H1 (cell line): ENCODE measurements around the gene RNF186. TPM values are rescaled to one million over a fixed set of nuclear protein-coding genes. Genes with fewer than 3 reads are reported as not detected.

Experiments used
- CTCF ChIA-PET: fragments of 300-600 bp; sonication (Branson Sonifier 250); formaldehyde crosslinking; loops from one replicate; lab custom pipeline; 2021; ENCODE audit not compliant: partially characterized antibody; lab: Charles Lee
- POLR2A ChIA-PET: fragments of 300-600 bp; sonication (Branson Sonifier 250); formaldehyde crosslinking; loops from one replicate; lab custom pipeline; 2021; ENCODE audit warnings: inconsistent platforms; ENCODE audit not compliant: partially characterized antibody; lab: Charles Lee
- DNase-seq, 2 experiments: peaks; one replicate each; pipeline versions ENCODE4 v3.0.0 to v3.0.0-alpha.2; 2010 to 2022; ENCODE audit warnings: low spot score in 2 of 2, low read depth in 1 of 2, mixed read lengths in 1 of 2
- FAIRE-seq: peaks from 2 replicates; lab custom pipeline; 2011; peaks lifted over from hg19 to GRCh38; lab: Jason Lieb, UNC
- H2AFZ ChIP-seq: 2 replicates; pipeline ENCODE4 v1.8.1; 2012; ENCODE audit warnings: low read length, inconsistent platforms
- H2AK5ac ChIP-seq: 2 replicates; pipeline ENCODE4 v1.6.1; 2013; ENCODE audit warnings: low read depth, low read length
- H2BK120ac ChIP-seq: replicated peaks from 2 replicates; pipeline ENCODE3; 2013; ENCODE audit warnings: low read depth, low read length, inconsistent platforms
- H2BK12ac ChIP-seq: 2 replicates; pipeline ENCODE4 v1.6.1; 2013; ENCODE audit warnings: low read depth, low read length
- H2BK15ac ChIP-seq: 2 replicates; pipeline ENCODE4 v1.6.1; 2013; ENCODE audit warnings: low read length
- H2BK20ac ChIP-seq: 2 replicates; pipeline ENCODE4 v1.6.1; 2013; ENCODE audit warnings: low read length
- H2BK5ac ChIP-seq: 2 replicates; pipeline ENCODE4 v1.6.1; 2013; ENCODE audit warnings: low read depth, low read length
- H3K14ac ChIP-seq: 2 replicates; pipeline ENCODE4 v1.6.1; 2013; ENCODE audit warnings: inconsistent platforms; ENCODE audit not compliant: insufficient read length
- H3K18ac ChIP-seq: 2 replicates; pipeline ENCODE4 v1.6.1; 2013; ENCODE audit warnings: low read length; ENCODE audit errors: extremely low read depth
- H3K23ac ChIP-seq: 2 replicates; pipeline ENCODE4 v1.6.1; 2013; ENCODE audit warnings: inconsistent platforms; ENCODE audit not compliant: insufficient read length
- H3K23me2 ChIP-seq: 2 replicates; pipeline ENCODE4 v1.6.1; 2013; ENCODE audit warnings: low read depth, low read length
- H3K27ac ChIP-seq: 2 replicates; pipeline ENCODE4 v1.6.1; 2011; ENCODE audit warnings: low read depth, low read length, inconsistent platforms
- H3K27me3 ChIP-seq, 4 experiments: replicated peaks in 1 of 4; 1 replicate in 1 of 4; 2 replicates in 3 of 4; pipeline versions ENCODE4 v1.6.1 to v1.8.1; 2011 to 2013; ENCODE audit warnings: low read length in 3 of 4, mild to moderate bottlenecking in 3 of 4, inconsistent platforms in 2 of 4, mixed read lengths in 2 of 4, moderate library complexity in 1 of 4; ENCODE audit not compliant: control insufficient read depth in 3 of 4, insufficient read depth in 3 of 4; ENCODE audit errors: extremely low read depth in 1 of 4
- H3K36me3 ChIP-seq, 4 experiments: 2 replicates each; pipeline versions ENCODE4 v1.6.1 to v1.8.1; 2011 to 2013; ENCODE audit warnings: mild to moderate bottlenecking in 4 of 4, low read length in 3 of 4, moderate library complexity in 2 of 4, control low read depth in 1 of 4, inconsistent platforms in 1 of 4; ENCODE audit not compliant: insufficient read depth in 4 of 4, control insufficient read depth in 2 of 4
- H3K4ac ChIP-seq: replicated peaks from 2 replicates; pipeline ENCODE3; 2013; ENCODE audit warnings: low read length, low read depth, mixed read lengths, inconsistent platforms; ENCODE audit not compliant: insufficient read length
- H3K4me1 ChIP-seq, 4 experiments: replicated peaks in 1 of 4; 1 replicate in 1 of 4; 2 replicates in 3 of 4; pipeline versions ENCODE4 v1.6.1 to v1.8.1; 2011 to 2013; ENCODE audit warnings: low read length in 3 of 4, inconsistent platforms in 2 of 4, mixed read lengths in 1 of 4; ENCODE audit not compliant: insufficient read depth in 4 of 4, control insufficient read depth in 3 of 4
- H3K4me2 ChIP-seq, 2 experiments: 2 replicates each; pipeline versions ENCODE4 v1.6.1 to v1.8.1; 2011 to 2013; ENCODE audit warnings: low read depth in 2 of 2, low read length in 2 of 2, control low read depth in 1 of 2, inconsistent platforms in 1 of 2, mild to moderate bottlenecking in 1 of 2; ENCODE audit not compliant: insufficient read depth in 1 of 2
- H3K4me3 ChIP-seq, 4 experiments: fragments of 200-600, 300-600 bp in 1 of 4; sonication (generic), shearing (Covaris generic), sonication (Bioruptor Twin) in 1 of 4; 2 replicates each; pipeline versions ENCODE4 v1.5.1 to v1.8.1; 2011 to 2016; ENCODE audit warnings: low read length in 4 of 4, low read depth in 3 of 4, control low read depth in 2 of 4, inconsistent platforms in 2 of 4, mild to moderate bottlenecking in 2 of 4, mixed read lengths in 1 of 4, moderate library complexity in 1 of 4; ENCODE audit not compliant: insufficient read depth in 2 of 4; ENCODE audit errors: extremely low read depth in 1 of 4
- H3K56ac ChIP-seq: replicated peaks from 2 replicates; pipeline ENCODE3; 2013; ENCODE audit warnings: low read depth, mild to moderate bottlenecking, mixed read lengths, low read length, inconsistent platforms; ENCODE audit not compliant: insufficient read length
- H3K79me1 ChIP-seq: 2 replicates; pipeline ENCODE4 v1.6.1; 2013; ENCODE audit warnings: low read depth, low read length, control low read depth
- H3K79me2 ChIP-seq, 2 experiments: 2 replicates each; pipeline versions ENCODE4 v1.6.1 to v1.8.1; 2012 to 2013; ENCODE audit warnings: low read length in 2 of 2, mild to moderate bottlenecking in 2 of 2, inconsistent platforms in 1 of 2; ENCODE audit not compliant: insufficient read depth in 2 of 2, control insufficient read depth in 1 of 2
- H3K9ac ChIP-seq, 4 experiments: replicated peaks in 1 of 4; 1 replicate in 1 of 4; 2 replicates in 3 of 4; pipeline versions ENCODE4 v1.6.1 to v1.8.1; 2011 to 2013; ENCODE audit warnings: low read depth in 3 of 4, low read length in 3 of 4, control low read depth in 2 of 4, mild to moderate bottlenecking in 2 of 4, moderate library complexity in 2 of 4, inconsistent platforms in 1 of 4; ENCODE audit errors: extremely low read depth in 1 of 4
- H3K9me3 ChIP-seq, 2 experiments: 2 replicates each; pipeline versions ENCODE4 v1.6.1 to v1.8.1; 2012 to 2013; ENCODE audit warnings: mild to moderate bottlenecking in 2 of 2, moderate library complexity in 2 of 2, control low read depth in 1 of 2, inconsistent platforms in 1 of 2, low read depth in 1 of 2, low read length in 1 of 2, mixed read lengths in 1 of 2; ENCODE audit not compliant: insufficient read depth in 2 of 2
- H4K20me1 ChIP-seq, 2 experiments: replicated peaks in 1 of 2; 2 replicates each; pipeline versions ENCODE3 to v1.8.1; 2011 to 2013; ENCODE audit warnings: inconsistent platforms in 2 of 2, low read length in 2 of 2, mild to moderate bottlenecking in 1 of 2; ENCODE audit not compliant: insufficient read depth in 2 of 2, control insufficient read depth in 1 of 2
- H4K5ac ChIP-seq: 2 replicates; pipeline ENCODE4 v1.6.1; 2013; ENCODE audit warnings: low read length, low read depth, mixed read lengths, inconsistent platforms; ENCODE audit not compliant: insufficient read length
- H4K8ac ChIP-seq: 2 replicates; pipeline ENCODE4 v1.8.0; 2013; ENCODE audit warnings: mild to moderate bottlenecking, moderate library complexity, low read length, inconsistent platforms; ENCODE audit not compliant: insufficient read depth; ENCODE audit errors: extremely low read depth
- H4K91ac ChIP-seq: replicated peaks from 2 replicates; pipeline ENCODE3; 2013; ENCODE audit warnings: low read length, mixed read lengths, inconsistent platforms; ENCODE audit not compliant: insufficient read length
- BRCA1 ChIP-seq: IDR thresholded peaks from 2 replicates; pipeline ENCODE4 v1.6.1; 2012; ENCODE audit warnings: low read depth, low read length, improper control_type of control experiment
- CBX8 ChIP-seq: fragments of 300-800, 300-1000 bp; sonication (generic); IDR thresholded peaks from 2 replicates; pipeline ENCODE4 v1.7.1; 2016; ENCODE audit warnings: low read depth, low read length, borderline replicate concordance
- CHD2 ChIP-seq: IDR thresholded peaks from 2 replicates; pipeline ENCODE4 v1.6.1; 2012; ENCODE audit warnings: low read length, improper control_type of control experiment
- GABPA ChIP-seq: IDR thresholded peaks from 2 replicates; pipeline ENCODE4 v1.6.1; 2011; ENCODE audit warnings: mild to moderate bottlenecking, low read length, moderate library complexity, borderline replicate concordance; ENCODE audit not compliant: insufficient read depth
- GTF2F1 ChIP-seq: IDR thresholded peaks from 2 replicates; pipeline ENCODE4 v1.6.1; 2012; ENCODE audit warnings: low read depth, low read length, improper control_type of control experiment, borderline replicate concordance
- JUND ChIP-seq: IDR thresholded peaks from 2 replicates; pipeline ENCODE4 v1.6.1; 2011; ENCODE audit warnings: mild to moderate bottlenecking, improper control_type of control experiment, low read length
- KDM5A ChIP-seq: fragments of 200-600 bp; IDR thresholded peaks from 2 replicates; pipeline ENCODE4 v1.7.1; 2012; ENCODE audit warnings: mild to moderate bottlenecking, low read length, inconsistent platforms, mixed read lengths
- MAFK ChIP-seq: IDR thresholded peaks from 2 replicates; pipeline ENCODE4 v1.6.1; 2012; ENCODE audit warnings: low read depth, mild to moderate bottlenecking, improper control_type of control experiment, low read length
- NANOG ChIP-seq: IDR thresholded peaks from 2 replicates; pipeline ENCODE4 v1.6.1; 2011; ENCODE audit warnings: low read length, low read depth, mild to moderate bottlenecking, inconsistent platforms; ENCODE audit not compliant: insufficient read depth, poor library complexity, severe bottlenecking
- SIN3A ChIP-seq, 2 experiments: IDR thresholded peaks in 1 of 2; conservative IDR thresholded peaks in 1 of 2; 2 replicates each; pipeline ENCODE4 v1.6.1; 2011 to 2012; ENCODE audit warnings: low read length in 2 of 2, improper control_type of control experiment in 1 of 2, low read depth in 1 of 2, mild to moderate bottlenecking in 1 of 2
- SP1 ChIP-seq: IDR thresholded peaks from 2 replicates; pipeline ENCODE4 v1.6.1; 2011; ENCODE audit warnings: low read depth, low read length
- SUZ12 ChIP-seq: fragments of 200-600 bp; sonication (generic); IDR thresholded peaks from 2 replicates; pipeline ENCODE4 v1.6.1; 2012; ENCODE audit warnings: mild to moderate bottlenecking, inconsistent platforms, low read length, moderate library complexity, mixed read lengths
- TEAD4 ChIP-seq: IDR thresholded peaks from 2 replicates; pipeline ENCODE4 v1.6.1; 2012; ENCODE audit warnings: low read depth, low read length, inconsistent platforms, mixed read lengths
- WGBS, 2 experiments: shearing (Covaris generic) in 1 of 2; methylation state at CpG; one replicate each; pipeline versions ENCODE4 v1.1.6 to v1.1.7; 2013 to 2015; ENCODE audit warnings: low lambda C conversion rate in 2 of 2, mixed read lengths in 2 of 2, inconsistent platforms in 1 of 2, low coverage in 1 of 2, missing lambda C conversion rate in 1 of 2; ENCODE audit not compliant: insufficient replicate concordance in 2 of 2, insufficient coverage in 1 of 2, insufficient read length in 1 of 2; ENCODE audit errors: extremely low coverage in 1 of 2, missing lambda C conversion rate in 1 of 2; 5-methylcytosine and 5-hydroxymethylcytosine counted together
- polyA plus RNA-seq, 7 experiments: library from polyadenylated mRNA; depleted of rRNA in 3 of 7; stranded (reverse) in 5 of 7; unstranded in 2 of 7; fragments of >200 nt in 5 of 7; fragments of 200-250 nt in 2 of 7; gene quantifications; 1 replicate in 5 of 7; 2 replicates in 1 of 7; 4 replicates in 1 of 7; pipeline versions ENCODE4 v1.2.1 to v1.2.3, GENCODE V29; 2011 to 2013; ENCODE audit warnings: missing spikeins in 2 of 7, mixed read lengths in 2 of 7
- total RNA-seq: library from RNA; stranded (reverse); fragmentation: NEBNext Ultra II Directional; extraction: Animal tissue kit (Norgen Biotek cat#: 25700); gene quantifications from 2 replicates; pipeline ENCODE4 v1.2.1, GENCODE V29; 2021
- TF ChIP-seq, protein P1 (sequence below): IDR thresholded peaks from 2 replicates; pipeline ENCODE4 v1.6.1; 2011; ENCODE audit warnings: low read depth, mild to moderate bottlenecking, low read length; ENCODE audit not compliant: insufficient read depth

The RNF186 gene
- total and polyA plus RNA-seq, 2 of the 8 experiments (the other 6 are each of a cell fraction or from before 2014, with no cell fraction given): not detected

DNA sequence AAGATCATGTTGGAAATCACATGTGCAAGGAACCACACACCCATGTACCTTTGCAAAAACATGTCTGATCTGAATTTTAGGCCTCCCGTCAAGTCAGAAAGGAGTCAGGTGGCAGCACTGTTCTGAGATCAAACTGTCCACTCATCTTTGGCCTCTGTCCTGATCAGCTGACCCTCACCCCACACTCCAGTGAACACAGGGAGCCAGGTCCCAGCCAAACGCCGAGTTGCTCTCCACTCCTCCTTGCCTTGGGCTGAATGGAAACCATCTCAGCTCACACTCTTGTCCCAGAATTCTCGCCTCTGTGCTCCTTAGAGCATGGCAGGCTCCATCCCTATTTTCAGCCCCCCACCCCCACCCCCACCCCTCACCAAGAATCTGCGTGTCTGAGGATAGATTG lies 4.6 kb upstream of the RNF186 start:
- Histone ChIP-seq H2AFZ (peak overlapping the region; percentile 96), H3K4me1 (peaks cover 10 to 19% (median 11%) of the 10 kb centered on the region in 4 experiments), H4K5ac (no peak overlapping the region), H3K27me3 (peaks cover 0 to 2% (median 0%) of the 10 kb centered on the region in 4 experiments; a peak in 2 of 7 replicates), H3K56ac (no peak overlapping the region), H2BK15ac (peak overlapping the region; percentile 89; the same call in 1 of the 2 replicates), H3K23me2 (no peaks in the 10 kb centered on the region), H3K79me2 (no peaks in the 10 kb centered on the region), H3K9me3 (no peaks in the 10 kb centered on the region), H3K14ac (no peak overlapping the region), H4K20me1 (no peaks in the 10 kb centered on the region), H2AK5ac (no peak overlapping the region), H3K9ac (no peak overlapping the region), H2BK120ac (no peak overlapping the region), H4K8ac (no peak overlapping the region), H2BK5ac (no peak overlapping the region; the same call in 1 of the 2 replicates), H3K36me3 (no peaks in the 10 kb centered on the region), H2BK20ac (peak overlapping the region; percentile 23; the same call in 1 of the 2 replicates), H3K27ac (no peak overlapping the region), H3K23ac (no peak overlapping the region), H3K79me1 (no peaks in the 10 kb centered on the region), H4K91ac (no peak overlapping the region), H2BK12ac (peak overlapping the region; percentile 89; the same call in 1 of the 2 replicates), H3K4ac (no peak overlapping the region), H3K4me2 (no peak overlapping the region), H3K4me3 (no peak overlapping the region), H3K18ac (no peak overlapping the region)
- DNase-seq (no peak), FAIRE-seq (no peak)
- ChIA-PET POLR2A (no interaction called here), CTCF (interaction anchor here (1.7 kb wide), 1 partner anchor 8 kb away, joined by 4 read pairs; no protein-coding TSS in a partner anchor)
- 95% methylated on average over 4 of the region's 5 CpGs; no CpG with 5 or more reads in 1 of the 2 experiments for WGBS, 2 experiments
- no peak for TF ChIP-seq MAFK
- no peak for TF ChIP-seq KDM5A
- no peak for TF ChIP-seq GTF2F1
- no peak for TF ChIP-seq SIN3A (conservative IDR thresholded peaks at IDR 0.05 in 1 of 2, IDR thresholded peaks at IDR 0.05 in 1 of 2; ENCODE audit: low read depth in 1 of 2, low read length in 2 of 2)
- TF ChIP-seq CHD2: no peak
- no peak for TF ChIP-seq CBX8
- TF ChIP-seq, protein P1, sequence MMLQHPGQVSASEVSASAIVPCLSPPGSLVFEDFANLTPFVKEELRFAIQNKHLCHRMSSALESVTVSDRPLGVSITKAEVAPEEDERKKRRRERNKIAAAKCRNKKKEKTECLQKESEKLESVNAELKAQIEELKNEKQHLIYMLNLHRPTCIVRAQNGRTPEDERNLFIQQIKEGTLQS: no peak
- TF ChIP-seq TEAD4: no peak
- TF ChIP-seq NANOG: no peak
- no peak for TF ChIP-seq JUND
- no peak for TF ChIP-seq SUZ12
- no peak for TF ChIP-seq BRCA1
- no peak for TF ChIP-seq SP1
- no peak for TF ChIP-seq GABPA
